Suppressor macrophage treated with lipopolysaccharide for 4 hours (primary cell): Measurements from ENCODE around the gene PGM5.

Experiments
- DNase-seq: peaks from one replicate; pipeline ENCODE4 v3.0.0-alpha.2; 2020

Gene PGM5

DNA sequence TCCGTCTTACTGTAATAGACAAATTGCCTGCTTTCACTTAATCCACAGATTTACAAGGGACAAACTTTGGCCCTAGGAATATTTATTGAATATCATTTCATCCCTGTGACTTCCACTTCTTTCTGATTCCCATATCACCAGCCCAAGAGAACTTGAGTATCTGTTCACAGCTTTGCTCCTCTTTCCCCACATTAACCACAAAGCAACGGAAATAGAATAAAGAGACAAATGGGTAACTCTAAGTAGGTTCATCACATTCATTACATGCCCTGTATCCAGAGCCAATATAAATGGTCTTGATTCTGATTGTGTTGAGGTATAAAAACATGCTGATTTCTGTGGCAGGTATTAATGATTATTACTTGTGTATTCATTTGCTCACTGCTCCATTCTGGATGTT is 142.4 kb downstream of the PGM5 start:
- no peak for DNase-seq

- peak; percentile 38 for DNase-seq
Measured at GRCh38 chr9:68500457-68501381, 144.3 kb downstream of the PGM5 start.

GRCh38 chr9:68502279-68502678 is 145.9 kb downstream of the PGM5 start:
- no peak for DNase-seq

GRCh38 chr9:68505681-68506409 is 149.4 kb downstream of the PGM5 start:
- DNase-seq, result peak; percentile 62

DNA sequence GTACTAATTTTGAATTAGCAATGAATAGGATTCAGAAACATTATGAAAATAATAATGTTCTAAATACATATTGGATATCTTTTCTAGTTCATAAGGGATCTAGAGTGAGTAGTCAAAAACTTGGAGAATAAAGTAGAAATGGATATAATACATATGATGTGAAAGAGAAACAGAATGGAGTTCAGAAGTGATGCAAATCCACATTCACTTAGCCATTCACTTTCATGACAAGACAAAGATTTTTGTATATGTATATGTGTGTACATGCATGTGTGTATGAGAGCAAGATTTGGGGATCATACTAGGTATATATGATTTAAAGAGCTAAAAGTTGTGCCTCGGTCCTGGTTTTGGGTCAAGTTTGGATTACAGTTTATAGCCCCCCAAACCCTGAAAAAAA is 150.1 kb downstream of the PGM5 start:
- peak; percentile 54 for DNase-seq

DNA sequence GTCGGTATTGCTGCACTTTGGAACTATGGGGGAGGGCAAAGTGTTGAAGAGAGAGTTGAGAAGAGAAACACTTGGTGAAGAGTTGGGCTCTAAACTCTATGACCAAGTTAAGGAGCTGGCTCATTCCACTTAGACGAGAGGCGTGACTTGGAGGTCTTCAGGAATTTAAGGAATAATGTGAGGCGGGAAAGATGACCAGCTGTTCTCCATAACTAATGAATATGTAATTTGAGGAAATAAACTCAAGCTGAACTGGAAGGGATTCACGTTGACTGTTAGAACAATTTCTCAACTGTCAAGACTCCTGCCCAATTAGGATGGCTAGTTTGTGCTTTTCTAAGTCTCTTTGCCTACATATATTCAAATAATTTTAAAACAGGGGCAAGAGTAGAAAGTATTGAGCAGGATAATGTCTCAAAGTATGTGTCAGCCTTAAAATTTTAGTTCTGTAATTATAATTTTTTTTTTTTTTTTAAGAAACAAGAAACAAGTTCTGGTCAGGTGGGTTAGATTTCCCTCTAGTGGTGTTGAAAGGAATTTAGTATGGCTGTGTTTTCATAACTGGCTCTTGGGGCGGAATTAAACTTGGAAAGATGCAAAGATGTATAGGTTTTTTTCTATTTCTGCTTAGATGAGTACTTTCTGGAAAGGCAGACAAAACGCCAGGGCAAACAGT is 150.9 kb downstream of the PGM5 start:
- DNase-seq, result peak; percentile 24

DNA sequence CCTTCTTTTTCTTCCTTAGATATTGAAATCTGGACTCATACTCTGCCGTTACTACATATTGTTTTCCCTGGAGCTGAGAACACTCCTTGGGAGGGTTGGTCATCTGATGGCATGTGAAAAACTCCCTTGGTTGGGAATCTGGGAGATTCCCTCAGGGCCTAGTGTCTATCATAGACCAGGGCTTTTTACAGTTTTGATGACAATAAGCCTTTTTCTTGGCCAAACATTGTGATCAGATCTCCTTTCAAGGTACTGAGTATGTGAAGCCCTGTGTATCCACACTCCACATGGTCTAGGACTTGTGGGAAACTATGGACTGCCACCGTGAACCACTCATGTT is 151.4 kb downstream of the PGM5 start:
- no peak for DNase-seq

DNA sequence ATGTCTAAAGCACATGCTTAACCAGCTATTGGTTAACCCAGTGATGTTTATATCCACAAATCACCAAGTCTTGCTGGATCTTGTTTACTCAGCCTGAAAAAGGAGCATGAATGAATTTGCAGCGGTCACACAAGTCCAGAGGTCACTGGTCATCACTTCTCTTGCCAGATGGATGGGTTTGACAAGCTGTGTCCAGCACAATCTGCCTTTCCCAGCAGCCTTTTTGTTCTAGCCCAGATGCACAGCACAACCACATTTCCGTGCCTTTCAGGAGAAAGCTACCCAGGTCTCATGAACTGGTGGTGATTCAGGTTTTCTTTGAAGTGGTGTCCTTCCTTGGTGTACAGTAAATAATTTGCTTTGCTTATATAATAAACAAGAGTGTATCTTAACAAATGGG is 152.1 kb downstream of the PGM5 start:
- DNase-seq, result no peak

GRCh38 chr9:68509689-68510088 is 153.3 kb downstream of the PGM5 start:
- DNase-seq, result no peak

DNA sequence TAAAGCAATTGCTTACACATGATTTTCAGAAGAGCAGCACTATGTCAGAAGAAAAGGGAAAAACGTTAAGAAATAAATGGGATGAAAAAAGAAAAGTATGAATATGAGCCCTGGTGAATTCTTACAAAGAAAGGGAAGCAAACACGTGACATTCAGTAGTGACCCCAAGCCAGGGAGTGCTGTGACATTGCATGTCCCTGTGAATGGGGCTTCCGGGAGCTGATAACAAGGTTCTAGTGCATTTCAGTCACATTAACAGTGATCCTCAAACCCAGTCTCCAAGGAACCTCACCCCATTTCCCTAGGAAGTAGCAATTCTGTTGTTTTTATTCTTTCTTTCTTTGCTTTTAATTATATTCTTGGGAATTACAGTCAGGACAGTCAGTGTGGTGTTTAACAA is 157.0 kb downstream of the PGM5 start:
- DNase-seq, result no peak

GRCh38 chr9:68513981-68514380 is 157.6 kb downstream of the PGM5 start:
- DNase-seq, result no peak

- DNase-seq, result no peak
Measured at GRCh38 chr9:68515326-68516017, 159.1 kb downstream of the PGM5 start.

GRCh38 chr9:68522131-68522530 is 165.7 kb downstream of the PGM5 start:
- DNase-seq, result peak; percentile 72

- DNase-seq, result no peak
Measured at GRCh38 chr9:68522954-68523353, 166.5 kb downstream of the PGM5 start.

- DNase-seq, result no peak
Measured at GRCh38 chr9:68523367-68523936, 167.0 kb downstream of the PGM5 start.

GRCh38 chr9:68530618-68531017 is 174.2 kb downstream of the PGM5 start:
- DNase-seq, result no peak

GRCh38 chr9:68532131-68532530 is 175.7 kb downstream of the PGM5 start:
- DNase-seq, result peak; percentile 37

DNA sequence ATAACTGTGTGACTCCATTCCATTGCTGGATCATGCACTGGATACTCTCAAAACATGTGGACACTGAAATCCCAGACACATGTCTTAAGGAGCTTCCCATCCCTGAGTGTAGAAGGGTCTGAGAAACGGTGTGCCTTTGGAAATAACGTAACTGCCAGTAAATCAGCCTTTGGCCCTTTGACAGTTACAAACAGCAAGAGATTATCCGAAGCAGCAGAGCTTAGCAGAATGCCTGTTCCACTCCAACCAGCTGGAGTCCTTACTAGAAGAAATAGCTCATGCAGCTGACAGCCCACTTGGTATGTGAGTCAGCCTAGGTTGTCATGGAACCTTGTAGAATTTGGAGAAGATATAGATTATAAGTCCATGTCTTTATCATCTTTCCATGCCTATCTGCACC is 177.3 kb downstream of the PGM5 start:
- DNase-seq, result no peak

DNA sequence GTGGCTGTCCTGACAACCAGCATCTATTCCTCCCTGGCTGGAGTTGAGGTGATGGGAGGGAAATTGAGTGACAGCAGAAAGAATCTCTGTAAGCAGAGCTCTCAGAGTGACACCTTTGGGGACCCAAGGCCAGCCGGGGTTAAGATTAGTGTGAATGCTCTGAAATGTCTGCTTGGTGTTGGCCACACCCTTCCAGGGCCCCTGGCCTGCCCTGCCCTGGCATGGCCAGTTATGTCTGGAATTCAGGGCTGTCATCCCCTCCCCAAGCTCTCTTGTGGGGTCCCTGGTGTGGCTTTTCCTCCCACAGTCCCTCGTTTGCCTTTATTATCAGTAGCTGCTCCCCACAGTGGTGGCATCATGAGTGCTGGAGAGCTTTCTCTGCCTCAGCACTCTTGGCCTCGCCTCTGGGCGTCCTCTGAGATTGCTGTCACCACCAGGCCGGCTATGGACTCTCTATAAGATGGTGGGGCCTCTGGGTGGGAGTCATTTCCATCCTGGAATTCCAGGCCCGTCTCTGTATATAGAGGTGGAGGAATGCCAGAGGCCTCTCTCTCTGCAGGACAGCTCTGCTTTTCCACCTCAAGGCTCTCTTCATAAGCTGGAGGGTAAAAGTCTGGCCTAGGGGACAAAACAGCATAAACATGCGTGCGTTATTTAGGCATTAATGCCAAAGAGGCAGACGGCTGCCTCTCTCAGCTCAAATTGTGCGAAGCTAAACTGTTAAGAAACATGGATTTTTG is 180.6 kb downstream of the PGM5 start:
- DNase-seq, result no peak

GRCh38 chr9:68537616-68537880 is 181.1 kb downstream of the PGM5 start:
- DNase-seq, result no peak

DNA sequence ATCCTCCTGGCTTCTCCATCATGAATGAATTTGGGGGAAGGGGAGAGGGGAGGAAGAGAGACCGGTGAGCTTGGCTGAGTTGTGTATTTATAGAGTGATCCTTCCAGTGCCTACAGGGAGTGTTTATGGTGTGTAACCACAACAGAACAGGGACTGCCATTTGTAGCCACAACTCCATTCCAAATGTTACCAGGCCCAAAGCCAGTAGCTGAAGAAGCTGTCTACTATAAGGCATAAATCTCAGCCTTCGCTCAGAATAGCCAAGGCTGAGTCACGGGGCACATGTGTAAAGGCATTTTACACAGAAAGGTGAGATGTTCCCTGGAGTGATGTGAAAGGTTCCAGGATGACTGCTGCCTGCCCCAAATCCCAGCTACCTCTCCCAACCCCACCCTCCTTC is 181.8 kb downstream of the PGM5 start:
- DNase-seq, result no peak
